Fibroblast of skin of right quadriceps (primary cell): Measurements from ENCODE around the gene FAM3A.
A peak's percentile ranks its signal among the peaks of the same experiment; 100 is the strongest.

Experiments used
- DNase-seq: peaks from one replicate; pipeline ENCODE4 v3.0.0-alpha.2; 2013

FAM3A gene

DNA sequence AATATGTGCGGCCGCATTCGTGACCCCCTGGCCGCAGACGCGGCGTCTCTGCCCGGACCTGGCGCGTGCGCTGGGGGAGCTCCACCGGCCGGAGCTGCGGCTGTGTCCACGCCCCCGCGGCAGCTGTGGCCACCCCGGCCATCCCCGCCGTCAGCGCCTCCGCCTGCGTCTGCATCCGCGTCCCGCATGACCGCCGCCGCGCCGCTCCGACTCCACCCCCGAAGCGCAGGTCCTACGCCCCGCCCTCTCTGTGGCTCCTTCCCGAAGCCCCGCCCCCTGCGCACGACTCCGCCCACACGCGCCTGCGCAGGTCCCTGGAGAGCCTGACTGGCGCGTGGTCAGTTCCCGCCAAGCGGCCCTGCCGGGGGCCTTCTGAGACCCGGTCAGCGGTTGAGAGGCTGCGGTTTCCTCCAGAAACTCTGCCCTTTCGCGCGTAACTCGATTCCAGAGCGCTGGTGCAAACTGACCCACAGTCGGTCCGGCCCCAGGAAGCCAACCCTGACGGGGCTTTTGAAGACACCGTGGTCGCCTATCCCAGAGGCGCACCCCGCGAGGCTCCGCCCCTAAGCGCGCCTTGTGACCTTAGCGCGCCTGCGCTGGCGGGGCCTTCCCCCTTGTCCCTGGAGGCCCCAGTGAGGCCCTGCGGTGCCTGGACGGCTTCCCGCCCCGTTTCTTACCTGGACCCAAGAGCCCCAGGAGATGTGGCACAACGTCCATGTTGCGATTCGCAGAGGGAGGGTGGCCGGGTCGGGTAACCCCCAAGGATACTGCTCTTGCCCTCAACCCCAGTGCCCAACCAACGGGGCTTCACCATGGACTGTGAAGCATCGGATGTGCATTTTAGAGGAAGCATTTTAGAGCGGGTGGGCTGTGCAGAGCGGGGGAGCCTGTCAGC, 37.1 kb downstream of the FAM3A start, which contains the start of gene LAGE3:
Gene LAGE3 (minus strand): TSS at position 554 of the 895 bp plus-strand sequence. CDS start 366 bp downstream, at position 188.
- DNase-seq: peak; percentile 83

DNA sequence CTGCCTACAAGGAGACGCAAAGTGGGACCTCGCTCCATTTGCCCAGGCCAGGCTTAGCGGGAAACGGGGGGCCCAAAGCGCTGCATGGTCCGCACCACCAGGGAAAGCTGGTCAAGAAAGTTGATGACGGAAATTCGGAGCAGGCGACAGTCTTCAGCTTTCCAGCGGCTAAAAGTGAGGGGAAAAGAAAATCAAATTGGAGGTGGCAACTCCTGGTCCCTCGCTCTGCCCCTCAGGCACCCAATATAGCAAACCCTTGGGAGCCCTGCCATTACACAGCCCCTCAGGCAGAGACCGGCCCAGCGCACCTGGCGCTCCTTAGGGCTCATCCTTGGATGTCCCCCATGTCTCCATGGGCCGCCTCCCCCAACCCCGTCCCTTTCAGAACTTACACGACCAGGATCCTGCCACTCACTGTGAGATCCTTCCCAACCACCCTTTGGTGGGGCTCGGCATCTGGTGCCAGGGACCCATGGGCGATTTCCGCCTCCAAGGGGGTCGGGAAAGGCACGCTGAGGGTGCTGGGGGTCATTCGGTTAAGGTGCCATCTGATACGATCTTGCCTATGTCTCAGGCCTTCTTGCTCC, 38.0 kb downstream of the FAM3A start:
- no peak for DNase-seq

DNA sequence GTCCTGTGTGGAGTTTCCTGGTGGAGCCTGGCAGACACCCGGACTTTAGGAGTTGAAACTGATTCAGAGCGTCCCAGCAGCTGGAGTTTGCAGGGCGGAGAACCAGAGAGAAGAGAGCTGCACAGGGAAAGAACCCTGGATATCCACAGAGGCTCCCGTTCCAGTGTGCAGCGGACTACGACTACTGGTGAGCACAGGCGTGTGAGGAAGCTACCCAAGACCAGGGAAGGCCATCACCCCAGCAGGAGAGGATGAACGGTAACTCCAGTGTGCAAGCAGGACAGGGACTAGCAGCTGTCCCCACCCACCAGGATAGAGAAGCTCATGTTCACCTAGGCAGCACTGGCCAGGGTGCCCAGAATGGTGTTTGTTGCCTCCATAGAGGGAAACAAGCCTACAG, 39.2 kb downstream of the FAM3A start:
- DNase-seq: no peak

DNA sequence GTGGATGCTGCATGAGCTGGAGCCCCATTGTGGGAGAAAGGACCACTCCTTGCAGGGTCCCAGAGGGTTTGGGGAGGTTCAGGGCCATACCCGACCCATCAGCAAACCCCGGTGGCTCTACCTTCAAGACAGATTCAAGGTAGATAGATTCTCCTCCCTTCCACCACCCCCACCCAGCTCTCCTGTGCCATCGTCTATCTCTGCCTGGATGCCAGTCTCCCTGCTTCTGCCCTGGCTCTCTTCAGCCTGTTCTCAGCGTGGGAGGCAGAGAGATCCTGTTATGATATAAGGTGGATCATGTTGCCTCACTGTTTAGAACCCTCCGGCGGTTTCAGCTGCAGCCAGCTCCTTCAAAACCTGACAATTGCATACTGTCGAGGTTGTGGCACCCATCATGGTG, 42.3 kb downstream of the FAM3A start:
- no peak for DNase-seq

DNA sequence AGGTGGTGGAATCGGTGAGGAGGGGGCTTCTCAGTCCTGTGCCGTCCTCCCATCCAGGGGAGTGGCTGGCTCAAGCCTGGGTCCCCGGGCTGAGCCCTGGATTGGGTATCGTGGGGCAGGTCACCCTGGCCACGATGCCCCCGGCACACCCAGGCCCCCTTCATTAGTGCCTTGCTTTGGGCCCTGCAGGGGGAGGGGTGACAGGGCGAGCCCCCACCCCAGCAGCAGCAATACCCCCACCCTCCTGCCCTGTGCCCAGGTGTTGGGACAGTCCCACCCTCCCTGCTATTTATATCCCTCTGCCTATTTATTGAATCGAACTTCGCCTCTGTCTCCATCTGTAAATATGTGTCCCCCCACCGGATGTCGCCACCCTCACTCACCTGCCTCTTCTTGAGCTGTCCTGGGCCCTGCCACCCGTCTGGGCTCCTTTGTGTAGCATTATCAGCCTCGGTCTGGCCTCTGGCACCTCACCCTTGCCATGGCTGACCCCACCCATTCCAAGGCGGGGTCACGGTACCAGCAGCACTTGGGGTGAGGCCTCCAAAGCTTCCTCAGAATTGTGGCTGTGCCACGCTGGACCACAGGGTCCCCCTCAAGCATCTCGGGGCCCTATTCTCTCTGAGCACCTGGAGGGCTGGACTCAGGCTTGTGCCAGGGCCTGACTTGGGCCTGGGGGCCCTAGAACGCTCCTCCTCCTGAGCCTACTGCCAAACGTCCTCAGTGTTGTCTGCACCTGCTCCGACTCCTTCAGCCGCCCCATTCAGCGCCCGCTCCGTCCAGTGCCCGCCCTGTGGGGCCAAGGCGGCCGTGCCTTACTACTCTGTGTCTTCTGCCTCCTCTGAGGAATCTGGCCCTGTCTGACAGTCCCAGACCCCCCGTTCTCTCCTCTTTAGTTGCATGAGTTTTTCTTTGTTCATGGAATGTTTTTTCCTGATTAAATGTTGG, 43.1 kb downstream of the FAM3A start:
- no peak for DNase-seq

DNA sequence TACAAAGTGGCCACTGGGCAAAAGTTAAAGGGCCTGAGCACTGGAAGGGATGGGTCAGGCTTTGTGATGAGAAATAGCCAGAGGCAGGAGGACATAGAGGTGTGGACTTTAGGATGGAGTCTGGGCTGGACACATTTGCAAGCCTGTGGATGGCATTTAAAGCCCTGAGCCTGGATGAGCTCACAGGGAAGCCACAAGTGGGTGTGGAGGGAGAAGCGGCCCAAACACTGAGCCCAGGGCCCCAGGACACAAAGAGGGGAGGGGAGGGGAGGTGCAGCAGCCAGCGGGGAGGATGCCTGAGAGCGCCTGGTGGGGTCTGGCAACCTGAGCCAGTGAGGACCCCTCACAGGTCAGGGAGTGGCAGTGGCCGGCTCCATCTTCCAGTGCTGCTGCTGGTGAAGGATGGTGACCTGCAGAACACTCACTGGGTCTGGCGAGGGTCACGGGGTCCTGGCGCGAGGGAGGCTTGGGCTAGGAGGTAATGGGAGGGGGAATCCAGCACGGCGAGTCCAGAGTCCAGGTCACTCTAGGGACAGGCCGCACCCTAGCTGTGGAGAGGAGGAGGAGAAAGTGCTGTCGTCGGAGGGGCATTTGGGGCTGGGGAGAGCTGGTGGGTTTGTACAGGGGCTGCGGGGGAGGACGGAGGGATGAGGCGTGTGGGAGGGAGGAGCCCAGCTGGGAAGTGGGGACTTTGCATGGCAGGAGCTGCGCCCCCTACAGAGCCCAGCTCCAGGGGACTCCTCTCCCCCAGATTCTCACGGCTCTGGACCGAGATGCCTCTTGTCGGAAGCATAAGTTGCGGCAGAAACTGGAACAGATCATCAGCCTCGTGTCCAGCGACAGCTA, 44.0 kb downstream of the FAM3A start:
- no peak for DNase-seq

DNA sequence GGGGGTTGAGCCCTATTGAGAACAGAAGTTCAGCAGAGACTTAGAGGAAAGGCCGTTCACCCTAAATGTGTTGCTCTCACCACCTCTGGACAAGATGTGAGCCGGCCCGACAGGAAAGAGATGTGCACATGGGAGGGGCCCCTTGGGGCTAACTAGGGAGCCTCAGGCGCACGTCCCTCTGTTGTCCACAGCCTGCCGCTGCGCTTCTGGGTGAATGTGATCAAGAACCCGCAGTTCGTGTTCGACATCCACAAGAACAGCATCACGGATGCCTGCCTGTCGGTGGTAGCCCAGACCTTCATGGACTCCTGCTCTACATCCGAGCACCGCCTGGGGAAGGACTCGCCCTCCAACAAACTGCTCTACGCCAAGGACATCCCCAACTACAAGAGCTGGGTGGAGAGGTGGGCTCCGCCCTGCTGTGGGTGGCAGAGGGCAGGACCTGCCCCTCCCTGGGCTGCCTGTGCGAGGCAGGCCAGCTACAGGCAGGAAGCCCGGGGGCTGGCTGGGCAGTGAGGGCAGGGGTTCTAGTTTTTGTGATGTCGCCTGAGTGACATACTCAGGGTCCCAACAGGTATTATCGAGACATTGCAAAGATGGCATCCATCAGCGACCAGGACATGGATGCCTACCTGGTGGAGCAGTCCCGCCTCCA, 45.0 kb downstream of the FAM3A start:
- DNase-seq: no peak

DNA sequence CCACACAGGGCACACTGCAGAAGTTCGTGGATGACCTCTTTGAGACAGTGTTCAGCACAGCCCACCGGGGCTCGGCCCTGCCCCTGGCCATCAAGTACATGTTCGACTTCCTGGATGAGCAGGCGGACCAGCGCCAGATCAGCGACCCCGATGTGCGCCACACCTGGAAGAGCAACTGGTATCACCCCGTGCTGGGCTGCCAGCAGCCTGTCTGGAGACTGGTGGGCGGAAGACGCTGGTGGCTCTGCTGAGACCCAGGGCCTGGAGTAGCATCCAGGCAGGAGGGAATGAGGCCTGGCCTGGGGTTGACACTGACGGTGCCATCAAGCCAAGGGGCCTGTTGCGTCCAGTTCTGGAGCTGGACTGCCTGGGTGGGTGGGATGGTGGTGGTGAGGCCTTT, 45.6 kb downstream of the FAM3A start:
- no peak for DNase-seq

DNA sequence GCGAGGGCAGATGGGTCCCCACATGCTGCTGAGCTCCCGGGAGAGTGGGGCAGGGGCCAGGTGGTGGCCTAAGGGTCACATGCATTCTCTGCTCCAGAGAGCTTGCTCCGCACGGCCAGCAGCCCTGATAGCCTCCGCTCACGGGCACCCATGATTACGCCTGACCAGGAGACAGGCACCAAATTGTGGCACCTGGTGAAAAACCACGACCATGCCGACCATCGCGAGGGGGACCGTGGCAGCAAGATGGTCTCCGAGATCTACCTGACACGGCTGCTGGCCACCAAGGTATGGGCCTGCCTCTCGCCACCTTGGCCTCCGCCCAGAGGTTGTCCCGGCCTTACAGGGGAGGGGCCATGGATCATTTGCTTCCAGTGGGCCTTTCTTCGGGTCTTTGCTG, 46.2 kb downstream of the FAM3A start:
- DNase-seq: no peak

DNA sequence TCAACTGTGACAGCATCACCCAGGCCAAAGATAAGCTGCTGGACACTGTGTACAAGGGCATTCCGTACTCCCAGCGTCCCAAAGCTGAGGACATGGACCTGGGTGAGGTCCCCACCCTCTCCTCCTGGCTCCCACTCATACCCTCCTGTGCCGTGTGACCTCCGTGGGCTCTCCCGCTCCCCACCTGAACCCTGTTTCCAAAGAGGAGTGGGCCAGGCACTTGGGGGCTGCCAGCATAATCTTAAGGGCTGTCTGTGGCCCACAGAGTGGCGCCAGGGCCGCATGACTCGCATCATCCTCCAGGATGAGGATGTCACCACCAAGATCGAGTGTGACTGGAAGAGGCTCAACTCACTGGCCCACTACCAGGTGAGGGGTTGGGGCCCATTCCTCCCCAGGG, 46.9 kb downstream of the FAM3A start:
- no peak for DNase-seq

DNA sequence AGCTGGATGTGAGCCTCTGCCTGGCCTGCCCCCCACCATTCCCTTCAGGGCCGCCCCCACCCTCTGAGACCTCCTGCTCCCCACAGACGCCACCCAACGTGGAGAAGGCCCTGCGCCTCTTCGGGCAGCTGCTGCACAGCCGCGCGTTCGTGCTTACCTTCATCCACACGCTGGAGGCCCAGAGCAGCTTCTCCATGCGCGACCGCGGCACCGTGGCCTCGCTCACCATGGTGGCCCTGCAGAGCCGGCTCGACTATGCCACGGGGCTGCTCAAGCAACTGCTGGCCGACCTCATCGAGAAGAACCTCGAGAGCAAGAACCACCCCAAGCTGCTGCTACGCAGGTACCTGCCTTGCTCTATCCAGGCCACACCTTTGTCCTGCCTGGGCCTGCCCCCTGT, 47.8 kb downstream of the FAM3A start:
- no peak for DNase-seq

DNA sequence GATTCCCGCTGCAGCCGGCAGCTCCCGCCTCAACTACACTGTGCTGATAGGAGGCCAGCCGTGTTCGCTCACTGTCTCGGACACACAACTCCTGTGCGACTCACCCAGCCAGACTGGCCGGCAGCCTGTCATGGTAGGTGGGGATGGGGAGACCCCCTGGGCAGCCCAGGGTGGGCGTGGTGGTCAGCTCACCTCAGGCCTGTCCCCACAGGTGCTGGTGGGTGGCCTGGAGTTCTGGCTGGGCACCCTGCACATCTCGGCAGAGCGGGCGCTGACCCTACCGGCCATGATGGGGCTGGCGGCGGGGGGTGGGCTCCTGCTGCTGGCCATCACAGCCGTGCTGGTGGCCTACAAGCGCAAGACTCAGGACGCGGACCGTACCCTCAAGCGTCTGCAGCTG, 48.5 kb downstream of the FAM3A start:
- no peak for DNase-seq

DNA sequence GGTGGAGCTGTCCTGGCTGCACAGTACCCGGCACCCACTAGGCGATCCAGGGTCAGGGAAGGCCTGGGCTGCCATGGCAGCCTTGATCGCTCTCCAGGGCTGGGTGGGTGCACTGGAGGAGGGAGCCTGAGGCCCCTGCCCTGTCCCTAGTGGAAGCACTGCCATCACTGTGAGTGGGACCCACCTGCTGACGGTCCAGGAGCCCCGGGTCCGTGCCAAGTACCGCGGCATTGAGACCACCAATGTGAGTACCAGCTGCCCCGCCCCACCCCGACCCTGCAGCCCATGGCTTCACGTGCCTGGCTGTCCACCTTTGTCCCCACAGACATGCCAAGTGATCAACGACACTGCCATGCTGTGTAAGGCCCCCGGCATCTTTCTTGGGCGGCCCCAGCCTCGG, 49.1 kb downstream of the FAM3A start:
- no peak for DNase-seq

DNA sequence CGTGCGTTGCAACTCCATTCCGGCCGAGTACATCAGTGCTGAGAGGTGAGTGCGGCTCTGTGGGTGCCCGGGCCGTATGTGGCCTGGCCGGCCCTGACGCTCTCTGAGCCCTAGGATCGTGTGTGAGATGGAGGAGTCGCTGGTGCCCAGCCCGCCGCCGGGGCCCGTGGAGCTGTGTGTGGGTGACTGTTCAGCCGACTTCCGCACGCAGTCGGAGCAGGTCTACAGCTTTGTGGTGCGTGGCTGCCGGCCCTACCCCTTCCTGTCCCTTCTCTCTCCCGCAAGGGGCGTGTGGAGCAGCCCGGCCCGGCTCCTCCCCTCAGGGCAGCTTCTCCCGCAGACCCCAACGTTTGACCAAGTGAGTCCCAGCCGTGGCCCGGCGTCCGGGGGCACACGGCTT, 50.0 kb downstream of the FAM3A start:
- no peak for DNase-seq

DNA sequence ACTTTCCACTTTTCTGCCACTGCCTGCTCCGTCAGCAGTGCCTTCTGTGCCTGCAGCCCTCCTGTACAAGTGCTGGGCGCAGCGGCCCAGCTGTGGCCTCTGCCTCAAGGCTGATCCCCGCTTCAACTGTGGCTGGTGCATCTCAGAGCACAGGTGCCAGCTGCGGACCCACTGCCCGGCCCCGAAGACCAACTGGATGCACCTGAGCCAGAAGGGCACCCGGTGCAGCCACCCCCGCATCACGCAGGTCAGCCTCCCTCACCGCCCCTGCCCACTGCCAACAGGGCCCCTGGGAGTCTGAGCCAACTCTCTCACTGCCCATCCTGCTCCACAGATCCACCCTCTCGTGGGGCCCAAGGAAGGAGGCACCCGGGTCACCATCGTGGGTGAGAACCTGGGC, 50.4 kb downstream of the FAM3A start:
- DNase-seq: no peak

DNA sequence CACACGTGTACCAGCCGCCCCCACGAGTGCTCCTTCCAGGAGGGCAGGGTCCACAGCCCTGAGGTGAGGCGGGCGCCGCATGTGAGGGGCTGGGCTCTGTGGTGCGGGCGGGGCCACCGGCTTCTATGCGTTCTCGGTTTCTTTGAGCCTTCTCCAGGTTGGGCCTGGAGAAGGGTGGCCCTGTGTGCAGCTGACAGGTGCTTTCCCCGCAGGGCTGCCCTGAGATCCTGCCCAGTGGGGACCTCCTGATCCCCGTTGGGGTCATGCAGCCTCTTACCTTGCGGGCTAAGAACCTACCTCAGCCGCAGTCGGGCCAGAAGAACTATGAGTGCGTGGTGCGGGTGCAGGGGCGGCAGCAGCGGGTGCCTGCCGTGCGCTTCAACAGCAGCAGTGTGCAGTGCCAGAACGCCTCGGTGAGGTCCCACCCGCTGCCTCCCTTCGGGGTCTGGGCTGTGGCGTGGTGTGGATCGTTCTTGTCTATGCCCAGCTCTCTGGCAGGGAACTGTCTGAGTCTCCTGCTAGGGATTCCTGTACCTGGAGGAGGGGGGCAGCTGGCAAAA, 51.1 kb downstream of the FAM3A start:
- DNase-seq: no peak

DNA sequence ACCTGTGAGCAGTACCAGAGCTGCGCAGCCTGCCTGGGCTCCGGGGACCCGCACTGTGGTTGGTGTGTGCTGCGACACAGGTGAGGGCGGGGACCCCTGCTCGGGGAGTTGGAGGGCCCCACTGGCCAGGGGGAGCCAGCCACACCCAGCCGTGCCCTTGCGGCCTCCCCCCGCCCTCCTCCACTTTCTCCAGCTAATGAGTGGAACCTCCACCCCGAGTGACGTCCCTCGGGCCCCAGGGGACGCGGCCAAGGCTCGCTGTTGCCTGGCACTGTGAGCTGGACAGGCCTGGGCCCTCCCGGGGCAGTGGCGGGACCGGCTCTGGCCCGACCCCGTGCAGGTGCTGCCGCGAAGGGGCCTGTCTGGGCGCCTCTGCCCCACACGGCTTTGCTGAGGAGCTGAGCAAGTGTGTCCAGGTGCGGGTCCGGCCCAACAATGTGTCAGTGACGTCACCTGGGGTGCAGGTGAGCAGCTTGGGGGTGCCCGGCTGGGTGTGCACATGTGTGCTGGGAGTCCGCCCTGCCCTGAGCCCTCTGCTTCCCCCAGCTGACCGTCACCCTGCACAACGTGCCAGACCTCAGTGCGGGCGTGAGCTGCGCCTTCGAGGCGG, 52.3 kb downstream of the FAM3A start:
- no peak for DNase-seq

DNA sequence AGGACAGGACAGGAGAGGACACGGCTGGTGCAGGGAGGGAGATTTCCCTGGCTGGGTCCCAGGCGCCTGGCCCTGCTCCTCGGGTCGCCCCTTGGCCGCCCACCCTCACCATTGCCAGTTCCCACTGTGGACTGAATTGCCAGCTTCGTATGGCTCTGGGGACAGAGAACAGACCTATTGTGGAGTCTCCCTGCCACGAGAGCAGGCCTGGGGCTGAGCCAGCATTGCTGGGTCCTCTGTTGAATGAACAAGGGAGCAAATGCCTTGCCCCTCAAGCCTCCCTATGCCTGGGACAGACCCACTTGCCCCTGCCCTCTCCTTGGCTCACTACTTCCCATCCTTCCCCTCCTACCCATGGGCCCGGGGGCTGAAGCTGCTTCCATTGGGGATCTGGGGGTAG, 53.6 kb downstream of the FAM3A start:
- no peak for DNase-seq

DNA sequence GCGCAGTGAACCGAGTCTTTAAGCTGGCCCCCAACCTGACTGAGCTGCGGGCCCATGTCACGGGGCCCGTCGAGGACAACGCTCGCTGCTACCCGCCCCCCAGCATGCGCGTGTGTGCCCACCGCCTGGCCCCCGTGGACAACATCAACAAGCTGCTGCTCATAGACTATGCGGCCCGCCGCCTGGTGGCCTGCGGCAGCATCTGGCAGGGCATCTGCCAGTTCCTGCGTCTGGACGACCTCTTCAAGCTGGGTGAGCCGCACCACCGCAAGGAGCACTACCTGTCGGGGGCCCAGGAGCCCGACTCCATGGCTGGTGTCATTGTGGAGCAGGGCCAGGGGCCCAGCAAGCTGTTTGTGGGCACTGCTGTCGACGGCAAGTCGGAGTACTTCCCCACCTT, 55.7 kb downstream of the FAM3A start:
- no peak for DNase-seq

DNA sequence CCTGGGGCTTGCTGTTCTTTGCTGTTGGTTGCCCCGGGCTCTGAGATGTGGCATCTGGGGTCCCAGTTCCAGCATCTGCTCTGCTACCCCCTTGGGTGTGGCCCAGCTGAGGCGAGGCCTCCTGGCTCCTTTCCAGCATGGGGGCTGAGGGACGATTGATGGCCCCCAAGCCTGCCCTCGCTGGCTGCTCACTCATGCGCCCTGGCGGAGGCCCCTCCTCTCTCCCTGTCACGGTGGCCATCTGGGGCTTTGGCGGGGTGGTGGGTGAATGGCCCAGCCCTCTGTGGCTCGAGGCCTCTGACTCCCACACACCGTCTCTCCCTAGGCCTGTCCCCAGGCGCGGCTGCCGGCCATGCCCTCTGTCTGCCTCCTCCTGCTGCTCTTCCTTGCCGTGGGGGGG, 56.2 kb downstream of the FAM3A start:
- DNase-seq: no peak
